Renal pelvis (tissue), 12 donors: Measurements from ENCODE around the gene DPEP2NB. TPM values are rescaled to one million over a fixed set of nuclear protein-coding genes. Genes with fewer than 3 reads are reported as not detected.
"Not testable (repeated sequence)": the region's sequence is repeated elsewhere in the genome, so short reads cannot be mapped to it uniquely, and the experiment has no call there.

ENCODE experiments used
- DNase-seq: peaks from one replicate; pipeline ENCODE4 v3.0.0-alpha.2; 2013
- long read RNA-seq, 16 experiments: transcript quantifications; one replicate each; lab custom pipeline, GENCODE V29; 2026
- polyA plus RNA-seq, 3 donors: library from polyadenylated mRNA; unstranded; fragments of 120-200 nt; gene quantifications; one replicate each; pipeline ENCODE4 v1.2.1, GENCODE V29; 2013; ENCODE audit not compliant: insufficient read length in 3 of 3

DPEP2NB gene, protein sequence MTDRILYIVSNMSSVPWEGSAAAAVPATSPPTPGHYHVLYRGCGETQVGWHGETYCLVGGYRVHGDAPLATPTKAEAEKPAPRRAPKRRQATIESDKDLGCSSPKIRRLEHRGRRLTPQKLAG
- not detected for polyA plus RNA-seq
- long read RNA-seq, donor 1: 0 reads
- long read RNA-seq, donor 2: 0 reads
- long read RNA-seq, donor 3: 0 reads
- long read RNA-seq, donor 4: 0 reads
- long read RNA-seq, donor 5: 0 reads
- long read RNA-seq, donor 6: 0 reads
- long read RNA-seq, donor 7: 0 reads
- long read RNA-seq, donor 8: 0 reads
- long read RNA-seq, donor 9: 0 reads
- long read RNA-seq, donor 10: 0 reads
- long read RNA-seq, donor 11: 0 reads
- long read RNA-seq, donor 12: 0 reads
- long read RNA-seq, donor 13: 0 reads
- long read RNA-seq, donor 14: 0 reads
- long read RNA-seq, donor 15: 0 reads
- long read RNA-seq, donor 16: 0 reads

DNA sequence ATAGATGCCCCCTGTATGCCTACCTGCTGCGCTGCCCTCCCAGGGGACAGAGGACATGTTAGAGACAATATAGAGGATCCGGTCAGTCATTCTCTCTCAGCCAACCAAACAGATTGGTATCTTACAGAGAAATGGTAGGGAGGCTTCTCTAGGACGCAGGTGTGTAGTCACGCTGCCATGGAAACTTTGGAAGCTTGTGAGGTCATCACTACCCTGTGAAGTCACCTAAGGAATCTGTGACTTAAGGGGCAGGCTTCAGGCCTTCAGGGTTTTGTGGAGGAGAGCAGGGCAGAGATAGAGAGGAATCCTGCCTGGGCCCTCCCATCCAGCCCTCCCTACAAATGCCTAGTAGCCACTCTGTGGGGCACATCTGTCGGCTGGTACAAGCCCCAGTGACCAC is at the start of gene DPEP2NB:
DPEP2NB (minus strand) TSS at position 231 of the 400 bp plus-strand sequence; CDS start at position 90, 141 bp downstream.
- no peak for DNase-seq

- DNase-seq: no peak
These were observed 49.2 kb upstream of the DPEP2NB start for GRCh38 chr16:68064791-68065365.

GRCh38 chr16:68062910-68063393 is 47.2 kb upstream of the DPEP2NB start:
- no peak for DNase-seq

- no peak for DNase-seq
These were observed 45.7 kb upstream of the DPEP2NB start for GRCh38 chr16:68061396-68061795.

DNA sequence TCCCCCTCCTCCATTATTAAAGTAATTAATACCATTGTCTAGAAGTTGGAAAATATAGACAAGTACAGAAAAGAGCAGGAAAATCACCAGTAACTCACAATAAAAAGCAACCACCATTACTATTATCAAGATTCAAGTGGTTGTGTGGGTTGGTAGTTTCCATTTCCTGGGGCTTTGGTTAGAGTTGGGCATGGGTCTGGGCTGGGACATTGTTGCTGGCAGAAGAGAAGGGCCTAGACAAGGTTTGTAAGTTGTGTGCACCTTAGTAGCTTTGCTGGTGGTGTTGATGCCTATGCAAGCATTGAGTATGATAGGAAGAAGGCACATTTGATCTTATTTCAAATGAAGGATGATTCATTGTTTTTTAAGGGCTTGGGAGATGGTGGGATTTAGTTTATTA is 44.1 kb upstream of the DPEP2NB start:
- DNase-seq: no peak

DNA sequence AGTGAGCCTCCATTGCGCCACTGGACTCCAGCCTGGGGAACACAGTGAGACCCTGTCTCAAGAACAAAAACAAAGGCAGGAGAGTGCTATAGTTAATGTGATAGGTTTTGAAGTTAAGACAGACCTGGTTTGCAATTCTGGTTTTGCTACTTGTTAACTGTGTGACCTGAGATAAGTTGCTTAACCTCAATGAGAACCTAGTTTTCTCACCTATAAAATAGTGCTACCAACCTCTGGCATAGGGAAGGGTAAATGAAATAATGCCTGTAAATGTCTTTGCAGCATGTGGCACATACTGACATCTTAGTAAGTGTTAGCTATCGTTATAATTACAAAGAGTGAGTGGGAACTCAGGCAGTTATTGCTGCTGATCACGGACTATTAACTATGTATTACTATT is 39.7 kb upstream of the DPEP2NB start:
- no peak for DNase-seq

DNA sequence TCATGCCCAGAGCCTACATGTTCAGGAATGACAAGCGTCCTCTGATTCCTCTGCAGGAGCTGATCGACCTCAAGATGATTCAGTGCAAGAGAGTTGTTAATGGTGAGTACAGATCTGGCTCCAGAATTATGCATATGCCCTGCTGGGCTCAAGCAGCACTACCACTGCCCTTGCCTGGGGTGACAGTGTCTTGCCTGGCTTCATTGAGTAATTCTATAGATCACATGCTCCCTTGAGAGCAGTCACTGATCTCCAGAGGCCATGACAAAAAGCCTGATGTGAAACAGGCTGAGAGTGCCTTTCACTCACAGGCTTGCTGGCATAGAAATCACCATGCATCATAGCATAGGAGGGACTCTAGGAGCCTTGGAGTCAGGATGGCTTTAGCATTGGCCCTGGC is 33.7 kb upstream of the DPEP2NB start:
- DNase-seq: no peak

- DNase-seq: no peak
These were observed 32.3 kb upstream of the DPEP2NB start for GRCh38 chr16:68047987-68048386.

- DNase-seq: no peak
These were observed 30.4 kb upstream of the DPEP2NB start for GRCh38 chr16:68046106-68046505.

- DNase-seq: no peak
These were observed 26.1 kb upstream of the DPEP2NB start for GRCh38 chr16:68041783-68042182.

GRCh38 chr16:68040506-68041288 is 25.0 kb upstream of the DPEP2NB start:
- peak; percentile 53 for DNase-seq

- DNase-seq: no peak
These were observed 22.3 kb upstream of the DPEP2NB start for GRCh38 chr16:68037841-68038597.

DNA sequence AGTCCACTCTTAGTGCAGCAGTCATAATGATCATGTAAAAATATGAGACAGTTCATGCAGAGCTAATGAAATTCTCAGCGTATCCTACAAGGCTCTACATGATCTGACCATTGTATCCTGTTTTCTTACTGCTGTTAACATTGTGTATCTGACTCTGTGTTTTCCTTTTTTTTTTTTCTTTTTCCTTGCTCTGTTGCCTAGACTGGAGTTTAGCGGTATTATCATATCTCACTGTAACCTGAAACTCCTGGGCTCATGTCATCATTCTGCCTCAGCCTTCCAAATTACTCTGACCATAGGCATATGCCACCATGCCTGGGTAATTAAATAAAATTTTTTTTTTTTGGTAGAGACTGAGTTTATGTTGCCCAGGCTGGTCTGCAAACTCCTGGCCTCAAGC is 19.5 kb upstream of the DPEP2NB start:
- no peak for DNase-seq

- DNase-seq: no peak
These were observed 17.4 kb upstream of the DPEP2NB start for GRCh38 chr16:68033101-68033500.

- DNase-seq: no peak
These were observed 16.2 kb upstream of the DPEP2NB start for GRCh38 chr16:68031951-68032350.

DNA sequence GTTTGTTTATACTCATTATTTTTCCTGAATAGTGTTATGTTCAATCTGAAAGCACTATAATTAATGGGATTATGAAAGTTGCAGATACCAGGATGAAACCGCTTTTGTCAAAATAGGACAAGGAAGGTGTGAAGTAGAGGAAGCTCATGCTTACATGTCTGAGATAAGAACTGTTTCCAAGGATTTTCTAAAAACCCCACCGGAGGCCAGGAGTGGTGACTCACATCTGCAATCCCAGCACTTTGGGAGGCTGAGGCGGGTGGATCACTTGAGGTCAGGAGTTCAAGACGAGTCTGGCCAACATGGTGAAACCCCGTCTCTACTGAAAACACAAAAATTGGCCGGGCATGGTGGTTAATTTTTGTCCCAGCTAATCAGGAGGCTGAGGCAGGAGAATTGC is 14.4 kb upstream of the DPEP2NB start:
- DNase-seq: not testable (repeated sequence)

GRCh38 chr16:68028996-68029395 is 13.3 kb upstream of the DPEP2NB start:
- no peak for DNase-seq

GRCh38 chr16:68022728-68023537 is 7.2 kb upstream of the DPEP2NB start, which contains the start of the genes DDX28 and DUS2:
Gene DDX28, minus strand, starts transcription at chr16:68023232. Its CDS starts 30 bp downstream, at chr16:68023202.
Gene DUS2, plus strand, starts transcription at chr16:68023284. Its CDS starts 14,740 bp downstream, at chr16:68038024.
- peak; percentile 93 for DNase-seq

DNA sequence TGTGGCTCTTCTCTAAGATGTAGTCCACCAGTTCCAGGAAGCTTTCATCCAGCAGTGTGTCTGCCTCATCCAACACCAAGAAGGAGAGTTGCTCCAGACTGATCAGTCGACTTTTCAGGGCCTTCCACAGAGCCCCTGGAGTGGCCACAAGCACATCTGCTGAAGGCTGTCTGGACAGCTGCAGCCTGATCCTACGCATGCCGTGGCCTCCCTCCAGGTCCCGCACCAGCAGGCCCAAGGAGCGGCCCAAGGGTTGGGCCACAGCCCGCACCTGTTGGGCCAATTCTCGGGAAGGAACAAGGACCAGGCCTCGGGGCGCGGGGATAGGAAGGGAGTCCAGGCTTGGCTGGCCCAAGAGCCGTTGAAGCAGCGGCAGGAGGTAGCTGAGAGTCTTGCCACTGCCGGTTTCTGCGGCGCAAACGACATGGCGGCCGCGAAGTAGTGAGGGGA is 6.6 kb upstream of the DPEP2NB start:
- no peak for DNase-seq

- no peak for DNase-seq
These were observed 5.8 kb upstream of the DPEP2NB start for GRCh38 chr16:68021490-68021889.
